VCaP (cell line): ENCODE results near the gene CIART.
"Not testable (repeated sequence)": the region's sequence is repeated elsewhere in the genome, so short reads cannot be mapped to it uniquely, and the experiment has no call there.

Experiments
- H3K27ac ChIP-seq: fragments of 450-650 bp; 2 replicates; pipeline ENCODE4 v1.5.1; 2017
- TF ChIP-seq, protein P1 (sequence below): fragments of 450-650 bp; conservative IDR thresholded peaks from 2 replicates; pipeline ENCODE4 v1.5.1; 2017; ENCODE audit warnings: mild to moderate bottlenecking, moderate library complexity

CIART gene

DNA sequence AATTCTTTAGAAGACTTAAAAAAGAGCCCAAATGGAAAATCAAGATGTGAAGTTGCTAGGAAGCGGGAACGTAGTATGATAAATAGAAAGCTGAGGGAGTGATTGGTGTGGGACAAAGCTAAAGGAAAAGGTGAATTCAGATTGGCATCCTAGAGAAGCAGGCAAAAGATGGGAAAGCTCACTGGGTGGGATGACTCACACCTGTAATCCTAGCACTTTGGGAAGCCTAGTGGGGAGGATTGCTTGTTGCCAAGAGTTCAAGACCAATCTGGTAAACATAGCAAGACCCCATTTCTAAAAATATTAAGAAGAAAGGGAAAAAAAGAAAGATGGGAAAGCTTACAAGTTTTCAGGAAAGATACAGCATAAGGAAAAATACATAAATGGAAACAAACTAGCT lies 13.1 kb downstream of the CIART start:
- no peak overlapping the region for H3K27ac ChIP-seq
- TF ChIP-seq, protein P1, sequence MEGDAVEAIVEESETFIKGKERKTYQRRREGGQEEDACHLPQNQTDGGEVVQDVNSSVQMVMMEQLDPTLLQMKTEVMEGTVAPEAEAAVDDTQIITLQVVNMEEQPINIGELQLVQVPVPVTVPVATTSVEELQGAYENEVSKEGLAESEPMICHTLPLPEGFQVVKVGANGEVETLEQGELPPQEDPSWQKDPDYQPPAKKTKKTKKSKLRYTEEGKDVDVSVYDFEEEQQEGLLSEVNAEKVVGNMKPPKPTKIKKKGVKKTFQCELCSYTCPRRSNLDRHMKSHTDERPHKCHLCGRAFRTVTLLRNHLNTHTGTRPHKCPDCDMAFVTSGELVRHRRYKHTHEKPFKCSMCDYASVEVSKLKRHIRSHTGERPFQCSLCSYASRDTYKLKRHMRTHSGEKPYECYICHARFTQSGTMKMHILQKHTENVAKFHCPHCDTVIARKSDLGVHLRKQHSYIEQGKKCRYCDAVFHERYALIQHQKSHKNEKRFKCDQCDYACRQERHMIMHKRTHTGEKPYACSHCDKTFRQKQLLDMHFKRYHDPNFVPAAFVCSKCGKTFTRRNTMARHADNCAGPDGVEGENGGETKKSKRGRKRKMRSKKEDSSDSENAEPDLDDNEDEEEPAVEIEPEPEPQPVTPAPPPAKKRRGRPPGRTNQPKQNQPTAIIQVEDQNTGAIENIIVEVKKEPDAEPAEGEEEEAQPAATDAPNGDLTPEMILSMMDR, result no peak

DNA sequence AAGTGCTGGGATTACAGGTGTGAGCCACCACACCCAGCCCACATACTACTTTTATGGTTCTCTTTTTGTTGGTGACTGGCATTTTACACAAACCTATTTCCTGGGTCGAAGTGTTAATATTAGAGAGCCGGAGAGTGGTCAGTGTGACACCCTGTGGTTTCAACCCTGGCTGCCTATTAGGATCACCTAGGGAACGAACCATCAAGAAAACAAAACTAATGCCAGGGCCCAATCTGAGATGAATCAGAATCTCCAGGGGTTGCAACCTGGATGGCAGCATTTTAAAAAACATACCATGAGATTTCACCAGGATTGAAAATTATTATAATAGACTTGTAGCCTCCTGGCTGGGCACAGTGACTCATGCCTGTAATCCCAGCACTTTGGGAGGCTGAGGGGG lies 17.4 kb downstream of the CIART start:
- TF ChIP-seq, protein P1, result no peak
- no peak overlapping the region for H3K27ac ChIP-seq

DNA sequence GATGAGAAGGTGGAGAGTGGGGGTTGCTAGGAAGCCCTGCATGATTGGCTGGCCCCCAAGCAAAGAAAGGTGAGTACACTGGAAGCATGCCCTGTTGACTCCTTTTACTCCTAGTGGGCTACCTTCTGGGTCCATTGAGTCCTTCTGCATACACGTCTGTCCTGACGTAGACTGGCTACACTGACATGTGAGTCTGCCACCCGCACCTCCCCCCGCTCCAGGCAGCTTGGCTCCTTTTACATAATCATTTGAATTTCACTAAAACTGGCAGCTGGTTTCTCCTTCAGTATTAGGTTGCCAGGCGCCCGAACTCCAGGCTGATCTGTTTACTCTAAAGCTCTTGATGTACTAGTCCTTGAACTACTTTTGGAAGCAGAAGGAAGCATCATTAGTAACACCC lies 20.0 kb downstream of the CIART start:
- TF ChIP-seq, protein P1, result no peak
- H3K27ac ChIP-seq, result no peak overlapping the region

DNA sequence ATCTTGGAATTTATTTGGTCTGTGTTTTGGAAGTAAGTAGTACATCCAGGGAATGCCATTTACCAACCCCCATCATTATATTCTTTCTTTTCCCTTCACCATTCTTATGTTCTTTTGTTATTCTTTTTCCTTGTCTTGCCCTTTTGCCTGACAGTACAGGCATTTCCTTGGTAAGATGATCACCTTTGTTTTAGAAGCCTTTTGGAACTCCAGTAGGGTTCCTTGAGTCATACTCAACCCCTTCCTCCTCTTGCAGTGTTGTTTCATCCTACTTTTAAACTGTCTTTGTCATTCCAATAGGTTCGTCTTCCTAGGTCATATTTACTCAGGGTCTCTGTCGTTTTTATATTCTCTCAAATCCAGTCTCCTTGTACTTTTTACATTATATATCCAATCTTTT lies 20.5 kb downstream of the CIART start:
- H3K27ac ChIP-seq, result no peak overlapping the region
- TF ChIP-seq, protein P1, result no peak

DNA sequence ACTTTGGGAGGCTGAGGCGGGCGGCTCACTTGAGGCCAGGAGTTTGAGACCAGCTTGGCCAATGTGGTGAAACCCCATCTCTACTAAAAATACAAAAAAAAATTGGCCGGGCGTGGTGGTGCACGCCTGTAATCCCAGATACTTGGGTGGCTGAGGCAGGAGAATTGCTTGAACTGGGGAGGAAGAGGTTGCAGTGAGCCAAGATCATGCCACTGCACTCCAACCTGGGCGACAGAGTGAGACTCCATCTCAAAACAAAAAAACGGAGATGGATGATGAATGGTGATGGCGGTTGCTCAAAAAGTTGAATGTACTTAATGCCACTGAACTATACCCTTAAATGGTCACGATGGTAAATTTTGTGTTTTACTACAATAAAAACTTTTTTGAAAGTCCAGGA lies 26.2 kb downstream of the CIART start:
- not testable (repeated sequence) for H3K27ac ChIP-seq

DNA sequence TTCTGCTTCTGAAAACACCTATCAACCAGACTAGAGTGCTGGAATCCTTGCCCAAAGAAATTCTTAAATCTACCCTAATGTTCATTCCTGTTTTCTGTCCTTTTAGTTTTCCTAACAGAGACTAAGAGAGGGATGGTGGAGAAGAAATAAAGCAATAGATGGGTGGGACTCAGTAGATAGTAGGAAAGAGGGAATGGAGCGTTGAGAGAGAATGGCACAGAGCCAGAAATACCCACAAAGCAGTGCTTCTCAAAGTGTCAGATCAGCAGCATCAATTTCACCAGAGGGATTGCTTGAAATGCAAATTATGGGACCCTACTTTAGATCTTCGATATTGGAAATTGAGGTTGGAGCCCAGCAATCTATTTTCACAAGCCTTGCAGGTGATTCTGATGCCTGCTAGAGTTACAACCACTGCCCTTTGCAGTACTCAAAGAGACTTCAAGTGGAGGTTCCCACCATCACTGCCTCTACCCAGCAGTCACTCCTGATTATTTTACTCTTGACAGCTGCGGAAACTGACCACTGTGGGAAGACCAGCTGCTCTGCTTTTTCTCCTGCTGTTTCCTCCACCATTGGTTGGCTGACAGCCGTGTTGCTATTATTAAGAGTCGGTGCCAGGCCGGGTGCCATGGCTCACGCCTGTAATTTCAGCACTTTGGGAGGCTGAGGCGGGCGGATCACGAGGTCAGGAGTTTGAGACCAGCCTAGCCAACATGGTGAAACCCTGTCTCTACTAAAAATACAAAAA lies 27.6 kb downstream of the CIART start:
- TF ChIP-seq, protein P1, result no peak
- no peak overlapping the region for H3K27ac ChIP-seq

DNA sequence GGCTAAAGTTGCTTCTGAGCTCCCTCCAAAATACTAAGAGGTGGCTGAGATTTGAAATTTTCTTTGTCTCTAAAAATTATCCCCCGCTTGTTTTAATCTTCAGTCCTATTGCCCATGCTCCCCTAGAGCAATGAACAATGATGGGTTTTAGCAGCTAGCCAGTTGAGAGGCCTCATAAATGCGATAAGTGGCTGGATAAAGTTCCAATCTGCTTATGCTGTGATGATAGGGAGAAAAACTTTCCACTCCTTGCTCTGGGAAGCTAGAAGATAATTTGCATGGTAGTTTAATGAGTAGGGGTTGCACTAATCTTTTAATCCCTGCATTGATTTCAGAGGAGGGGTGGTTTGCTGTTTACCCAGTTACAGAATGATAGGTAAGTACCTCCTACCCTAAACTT lies 29.4 kb downstream of the CIART start:
- H3K27ac ChIP-seq, result no peak overlapping the region
- TF ChIP-seq, protein P1, result no peak

DNA sequence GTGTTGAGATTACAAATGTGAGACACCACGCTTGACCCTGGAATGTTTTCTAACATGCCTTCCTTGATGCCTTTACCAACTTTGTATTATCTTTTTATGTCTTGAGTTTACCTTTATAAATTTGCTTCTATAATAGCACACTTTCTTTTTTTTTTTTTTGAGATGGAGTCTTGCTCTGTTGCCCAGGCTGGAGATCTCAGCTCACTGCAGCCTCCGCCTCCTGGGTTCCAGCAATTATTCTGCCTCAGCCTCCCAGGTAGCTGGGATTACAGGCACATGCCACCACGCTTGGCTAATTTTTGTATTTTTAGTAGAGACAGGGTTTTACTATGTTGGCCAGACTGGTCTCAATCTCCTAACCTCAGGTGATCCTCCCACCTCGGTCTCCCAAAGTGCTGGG lies 32.3 kb downstream of the CIART start:
- H3K27ac ChIP-seq, result not testable (repeated sequence)

DNA sequence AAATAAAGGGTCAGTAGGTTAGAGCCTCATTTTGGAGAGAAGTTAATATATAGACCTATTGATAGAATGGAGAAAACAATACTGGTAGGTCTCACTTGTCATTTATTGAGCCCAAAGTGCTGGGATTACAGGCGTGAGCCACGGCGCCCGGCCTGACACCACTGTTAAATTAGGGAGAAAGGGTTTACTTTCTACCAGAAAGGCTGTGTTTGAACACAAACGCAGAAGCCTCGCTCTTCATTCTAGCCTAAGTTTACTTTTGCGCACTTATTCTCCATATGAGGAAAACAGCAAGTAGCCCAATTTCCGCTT lies 38.3 kb downstream of the CIART start:
- H3K27ac ChIP-seq, result peak overlapping the region; percentile 99
- TF ChIP-seq, protein P1, result no peak
